Measurements from ENCODE around the gene SMARCA4.

DNA sequence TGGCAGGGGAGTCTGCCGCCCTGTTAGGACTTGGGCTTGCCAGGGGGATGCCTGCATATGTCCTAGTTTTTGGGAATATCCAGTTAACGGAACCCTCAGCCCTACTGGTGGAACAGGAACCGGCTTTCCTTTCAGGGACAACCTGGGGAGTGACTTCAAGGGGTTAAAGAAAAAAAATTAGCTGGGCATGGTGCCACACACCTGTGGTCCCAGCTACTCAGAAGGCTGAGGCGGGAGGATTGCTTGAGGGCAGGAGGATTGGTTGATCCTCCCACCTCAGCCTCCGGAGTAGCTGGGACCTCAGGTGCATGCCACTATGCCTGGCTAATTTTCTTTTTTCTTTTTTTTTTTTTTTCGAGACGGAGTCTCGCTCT is 150.9 kb downstream of the SMARCA4 start:
- TF ChIP-seq, protein P1, sequence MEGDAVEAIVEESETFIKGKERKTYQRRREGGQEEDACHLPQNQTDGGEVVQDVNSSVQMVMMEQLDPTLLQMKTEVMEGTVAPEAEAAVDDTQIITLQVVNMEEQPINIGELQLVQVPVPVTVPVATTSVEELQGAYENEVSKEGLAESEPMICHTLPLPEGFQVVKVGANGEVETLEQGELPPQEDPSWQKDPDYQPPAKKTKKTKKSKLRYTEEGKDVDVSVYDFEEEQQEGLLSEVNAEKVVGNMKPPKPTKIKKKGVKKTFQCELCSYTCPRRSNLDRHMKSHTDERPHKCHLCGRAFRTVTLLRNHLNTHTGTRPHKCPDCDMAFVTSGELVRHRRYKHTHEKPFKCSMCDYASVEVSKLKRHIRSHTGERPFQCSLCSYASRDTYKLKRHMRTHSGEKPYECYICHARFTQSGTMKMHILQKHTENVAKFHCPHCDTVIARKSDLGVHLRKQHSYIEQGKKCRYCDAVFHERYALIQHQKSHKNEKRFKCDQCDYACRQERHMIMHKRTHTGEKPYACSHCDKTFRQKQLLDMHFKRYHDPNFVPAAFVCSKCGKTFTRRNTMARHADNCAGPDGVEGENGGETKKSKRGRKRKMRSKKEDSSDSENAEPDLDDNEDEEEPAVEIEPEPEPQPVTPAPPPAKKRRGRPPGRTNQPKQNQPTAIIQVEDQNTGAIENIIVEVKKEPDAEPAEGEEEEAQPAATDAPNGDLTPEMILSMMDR (IDR thresholded peaks at IDR 0.05; ENCODE audit: poor library complexity) = no peak
- no peak for TF ChIP-seq EZH2 (IDR thresholded peaks at IDR 0.05; ENCODE audit: borderline replicate concordance)
- no peak for TF ChIP-seq EZH2phosphoT487 (IDR thresholded peaks at IDR 0.05; ENCODE audit: low read depth, severe bottlenecking, unreplicated experiment)

All from hepatocyte (in vitro differentiated cells).